CD4-positive, alpha-beta T cell (primary cell): Measurements from ENCODE around the gene PITPNC1. TPM values are rescaled to one million over a fixed set of nuclear protein-coding genes. Genes with fewer than 3 reads are reported as not detected.

Experiments used
- ATAC-seq: fragments of 200-7000 bp; cut with Tn5 transposase; one replicate; pipeline ENCODE4 v1.10.0; 2022; ENCODE audit warnings: mild to moderate bottlenecking; ENCODE audit not compliant: poor library complexity
- CTCF ChIA-PET: fragments of 350-600 bp; sonication (Branson Sonifier 250); formaldehyde crosslinking; loops from one replicate; lab custom pipeline; 2021; ENCODE audit warnings: antibody characterized with exemption, inconsistent platforms; lab: Charles Lee
- POLR2A ChIA-PET: fragments of 350-600 bp; sonication (Branson Sonifier 250); formaldehyde crosslinking; loops from one replicate; lab custom pipeline; 2021; ENCODE audit warnings: antibody characterized with exemption, inconsistent platforms; lab: Charles Lee
- DNase-seq, 14 experiments: peaks; one replicate each; pipeline ENCODE4 v3.0.0-alpha.2; 2013 to 2020; ENCODE audit warnings: mixed read lengths in 2 of 14
- H3K27ac ChIP-seq, 2 donors: one replicate each; pipeline versions ENCODE4 v1.5.1 to v1.7.0; 2013; ENCODE audit warnings: low read length in 2 of 2, low read depth in 1 of 2, mild to moderate bottlenecking in 1 of 2
- H3K27me3 ChIP-seq, 2 experiments: 1 replicate in 1 of 2; 2 replicates in 1 of 2; pipeline versions ENCODE4 v1.6.1 to v1.7.0; 2013; ENCODE audit warnings: low read length in 2 of 2, control low read depth in 1 of 2, mild to moderate bottlenecking in 1 of 2, moderate library complexity in 1 of 2; ENCODE audit not compliant: insufficient read depth in 2 of 2, control insufficient read depth in 1 of 2
- H3K36me3 ChIP-seq: one replicate; pipeline ENCODE4 v1.6.1; 2013; ENCODE audit warnings: low read length, control low read depth; ENCODE audit not compliant: insufficient read depth
- H3K4me1 ChIP-seq: one replicate; pipeline ENCODE4 v1.6.1; 2013; ENCODE audit warnings: low read length, control low read depth; ENCODE audit not compliant: insufficient read depth
- H3K4me3 ChIP-seq: one replicate; pipeline ENCODE4 v1.5.1; 2013; ENCODE audit warnings: mild to moderate bottlenecking, low read length, moderate library complexity
- H3K9me3 ChIP-seq, 2 experiments: 1 replicate in 1 of 2; 2 replicates in 1 of 2; pipeline versions ENCODE4 v1.6.1 to v1.7.0; 2013; ENCODE audit warnings: low read length in 2 of 2, mild to moderate bottlenecking in 2 of 2, control low read depth in 1 of 2, moderate library complexity in 1 of 2; ENCODE audit not compliant: control insufficient read depth in 1 of 2, insufficient read depth in 1 of 2
- H3K27ac Mint-ChIP-seq: one replicate; pipeline ENCODE4 v1.8.0; 2020; ENCODE audit warnings: mixed read lengths
- H3K27me3 Mint-ChIP-seq: one replicate; pipeline ENCODE4 v1.8.0; 2021; ENCODE audit warnings: mixed read lengths
- H3K36me3 Mint-ChIP-seq: one replicate; pipeline ENCODE4 v1.8.0; 2021; ENCODE audit warnings: low read depth, mixed read lengths
- H3K4me1 Mint-ChIP-seq: one replicate; pipeline ENCODE4 v1.8.0; 2021; ENCODE audit warnings: low read depth, mixed read lengths
- H3K4me3 Mint-ChIP-seq: one replicate; pipeline ENCODE4 v1.8.0; 2020; ENCODE audit warnings: mild to moderate bottlenecking, mixed read lengths
- H3K9me3 Mint-ChIP-seq: one replicate; pipeline ENCODE4 v1.8.0; 2020; ENCODE audit warnings: mixed read lengths
- intact Hi-C, 2 experiments: fragments of 100-400 bp; cut with DNase I in 1 of 2; cut with micrococcal nuclease in 1 of 2; formaldehyde crosslinking; loops; one replicate each; pipeline versions ENCODE4 v1.15.1 to v1.9.0; 2023 to 2025; cut with DNase I, micrococcal nuclease
- total RNA-seq, 174 experiments: library from RNA in 2 of 174; stranded (reverse) in 2 of 174; gene quantifications; one replicate each; pipeline ENCODE4 v1.2.3 and lab custom pipeline; 2021 to 2026
- TF ChIP-seq, protein P1 (sequence below): fragments of 200-600 bp; IDR thresholded peaks from one replicate; pipeline ENCODE4 v1.8.0; 2022; ENCODE audit warnings: antibody characterized with exemption, mild to moderate bottlenecking

PITPNC1 gene
- total RNA-seq, 2 experiments from 2014 or later = 80.2 to 83.4 TPM

DNA sequence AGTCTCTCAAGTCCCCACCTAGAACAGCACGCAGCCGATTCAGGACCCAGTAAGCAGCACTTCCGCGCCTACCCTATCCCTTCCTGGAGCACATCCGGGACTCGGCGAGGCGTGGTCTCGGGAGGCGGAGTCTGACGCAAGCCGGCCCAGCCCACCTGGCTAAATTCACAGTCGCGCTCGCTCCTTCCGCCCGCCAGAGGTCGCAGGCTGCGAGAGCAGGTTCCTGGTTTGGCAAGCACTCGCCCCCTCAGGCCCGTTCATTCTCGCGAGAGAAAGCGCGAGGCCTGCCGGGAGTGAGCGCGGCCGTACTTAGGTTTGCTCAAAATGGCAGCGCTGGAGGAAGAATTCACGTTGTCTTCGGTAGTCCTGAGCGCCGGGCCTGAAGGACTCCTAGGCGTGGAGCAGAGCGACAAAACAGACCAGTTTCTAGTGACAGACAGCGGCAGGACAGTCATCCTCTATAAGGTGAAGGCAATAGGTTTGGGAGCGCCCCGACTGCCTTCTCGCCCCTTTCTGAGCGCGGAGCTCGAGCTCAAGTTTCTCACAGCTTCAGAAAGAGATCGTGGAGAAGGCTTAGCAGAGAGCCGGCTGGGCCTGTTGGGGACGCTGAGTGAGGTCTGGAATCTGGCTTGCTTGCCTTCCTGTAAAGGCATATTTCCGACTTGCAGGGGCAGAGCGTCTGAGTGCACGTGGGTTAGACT, 340.7 kb downstream of the PITPNC1 start, which contains the start of gene NOL11:
NOL11 (plus strand) TSS at position 313 of the 701 bp plus-strand sequence; CDS start at position 325, 12 bp downstream.
- Histone ChIP-seq H3K27ac (peak within 1 kb of the TSS; percentile 91 to 95), H3K27me3 (no peaks in the 10 kb centered on the region), H3K9me3 (no peaks in the 10 kb centered on the region), H3K4me3 (peak within 1 kb of the TSS; percentile 81), H3K4me1 (peaks cover 20% of the 10 kb centered on the region), H3K36me3 (peaks cover 25% of the 10 kb centered on the region)
- Mint-ChIP-seq H3K4me1 (peaks cover 30% of the 10 kb centered on the region), H3K4me3 (peak within 1 kb of the TSS; percentile 97), H3K27ac (peak within 1 kb of the TSS; percentile 95), H3K9me3 (no peaks in the 10 kb centered on the region), H3K27me3 (no peaks in the 10 kb centered on the region), H3K36me3 (peaks cover 43% of the 10 kb centered on the region)
- POLR2A ChIA-PET = interaction anchor here (0.6 to 3.0 kb wide), 12 partner anchors 9 to 472 kb away, joined by 3 to 20 read pairs (median 4); partner anchors contain the start of genes BPTF and PITPNC1
- intact Hi-C loops = loop anchor here (1.0 to 10.0 kb wide), 6 partner anchors 108 to 795 kb away; partner anchors contain the start of genes AMZ2 (in 1 of the 2), BPTF (in 1 of the 2), KPNA2 (in 1 of the 2) and PRKAR1A (in 1 of the 2)
- DNase-seq (peak; percentile 99 to 100 (median 99)), ATAC-seq (peak; percentile 91)
- TF ChIP-seq, protein P1, sequence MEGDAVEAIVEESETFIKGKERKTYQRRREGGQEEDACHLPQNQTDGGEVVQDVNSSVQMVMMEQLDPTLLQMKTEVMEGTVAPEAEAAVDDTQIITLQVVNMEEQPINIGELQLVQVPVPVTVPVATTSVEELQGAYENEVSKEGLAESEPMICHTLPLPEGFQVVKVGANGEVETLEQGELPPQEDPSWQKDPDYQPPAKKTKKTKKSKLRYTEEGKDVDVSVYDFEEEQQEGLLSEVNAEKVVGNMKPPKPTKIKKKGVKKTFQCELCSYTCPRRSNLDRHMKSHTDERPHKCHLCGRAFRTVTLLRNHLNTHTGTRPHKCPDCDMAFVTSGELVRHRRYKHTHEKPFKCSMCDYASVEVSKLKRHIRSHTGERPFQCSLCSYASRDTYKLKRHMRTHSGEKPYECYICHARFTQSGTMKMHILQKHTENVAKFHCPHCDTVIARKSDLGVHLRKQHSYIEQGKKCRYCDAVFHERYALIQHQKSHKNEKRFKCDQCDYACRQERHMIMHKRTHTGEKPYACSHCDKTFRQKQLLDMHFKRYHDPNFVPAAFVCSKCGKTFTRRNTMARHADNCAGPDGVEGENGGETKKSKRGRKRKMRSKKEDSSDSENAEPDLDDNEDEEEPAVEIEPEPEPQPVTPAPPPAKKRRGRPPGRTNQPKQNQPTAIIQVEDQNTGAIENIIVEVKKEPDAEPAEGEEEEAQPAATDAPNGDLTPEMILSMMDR = peak; percentile 83
- CTCF ChIA-PET = interaction anchor here (0.6 to 1.5 kb wide), 6 partner anchors 13 to 364 kb away, joined by 3 to 5 read pairs (median 3); partner anchors contain the start of gene BPTF

DNA sequence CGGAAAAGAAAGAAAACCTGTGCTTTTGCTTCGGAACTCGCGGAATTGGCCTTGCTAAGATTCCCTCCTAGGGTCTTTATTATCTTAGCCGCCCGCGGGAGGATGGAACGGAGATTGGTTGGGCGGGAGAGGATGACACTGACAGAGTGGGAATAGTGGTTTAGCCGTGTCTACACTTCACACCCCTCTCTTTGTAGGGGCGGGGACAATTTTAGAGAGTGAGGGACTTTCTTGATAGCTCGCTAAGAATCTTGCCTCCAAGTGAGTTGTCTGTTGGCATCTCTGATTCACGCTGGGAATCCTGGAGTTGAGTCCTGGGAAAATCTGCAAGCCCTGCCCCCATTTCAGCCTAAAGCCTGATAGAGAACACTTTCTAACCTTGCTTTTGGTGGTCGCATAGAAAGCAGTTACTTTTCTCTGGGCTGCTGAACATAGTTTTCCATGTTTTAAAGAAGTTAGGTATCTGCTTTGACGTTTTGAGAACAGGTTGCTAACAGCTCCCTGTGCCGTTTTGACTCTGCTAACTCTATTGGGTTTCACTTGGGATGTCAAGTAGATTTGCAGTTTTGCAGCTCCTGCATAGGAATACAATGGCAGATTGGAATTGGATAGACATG, 341.4 kb downstream of the PITPNC1 start:
- Histone ChIP-seq H3K27ac (peak overlapping the region; percentile 89 to 95), H3K27me3 (no peaks in the 10 kb centered on the region), H3K36me3 (peaks cover 28% of the 10 kb centered on the region), H3K4me3 (peak overlapping the region; percentile 81), H3K9me3 (no peaks in the 10 kb centered on the region), H3K4me1 (peaks cover 20% of the 10 kb centered on the region)
- Mint-ChIP-seq H3K36me3 (peaks cover 43% of the 10 kb centered on the region), H3K27ac (peak overlapping the region; percentile 95), H3K4me1 (peaks cover 30% of the 10 kb centered on the region), H3K9me3 (no peaks in the 10 kb centered on the region), H3K27me3 (no peaks in the 10 kb centered on the region), H3K4me3 (peak overlapping the region; percentile 97)
- ChIA-PET CTCF (interaction anchor here (0.6 to 1.5 kb wide), 3 partner anchors 21 to 364 kb away, joined by 3 to 4 read pairs (median 3); no protein-coding TSS in a partner anchor), POLR2A (interaction anchor here (0.6 to 3.0 kb wide), 8 partner anchors 8 to 473 kb away, joined by 3 to 20 read pairs (median 4); partner anchors contain the start of genes BPTF and PITPNC1)
- ATAC-seq = peak; percentile 6
- intact Hi-C loops = loop anchor here in 1 of 2 experiments (5.0 to 10.0 kb wide), 3 partner anchors 319 to 794 kb away; partner anchors contain the start of genes AMZ2, KPNA2 and PRKAR1A
- DNase-seq = peak in 5 of 14 experiments; percentile 7 to 73 (median 48)
- TF ChIP-seq, protein P1 = no peak

DNA sequence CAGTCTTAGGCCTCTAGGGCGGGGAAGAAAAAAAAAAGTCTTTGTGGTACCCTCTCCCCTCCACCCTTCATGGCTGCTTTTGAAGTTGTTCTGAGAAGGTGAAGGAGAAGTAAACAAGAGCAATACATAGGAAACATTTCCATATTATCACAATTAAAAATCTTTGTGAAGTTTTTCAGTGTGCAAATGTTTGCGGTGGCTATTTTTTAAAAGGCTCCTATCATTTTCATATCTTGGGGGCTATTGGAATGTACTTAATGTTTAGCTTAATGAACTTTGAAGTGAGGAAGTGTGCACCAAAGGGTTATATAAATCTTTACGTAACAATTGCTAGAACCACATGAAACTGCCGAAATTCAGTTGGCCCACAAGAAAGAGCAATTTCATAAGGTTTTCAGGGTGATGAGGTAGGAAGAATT, 348.3 kb downstream of the PITPNC1 start:
- Mint-ChIP-seq H3K4me1 (peaks cover 36% of the 10 kb centered on the region), H3K27ac (peak overlapping the region; percentile 80), H3K4me3 (peak overlapping the region; percentile 46), H3K9me3 (no peaks in the 10 kb centered on the region), H3K36me3 (peaks cover 86% of the 10 kb centered on the region), H3K27me3 (no peaks in the 10 kb centered on the region)
- Histone ChIP-seq H3K36me3 (peaks cover 83% of the 10 kb centered on the region), H3K4me1 (peaks cover 16% of the 10 kb centered on the region), H3K27me3 (no peaks in the 10 kb centered on the region), H3K9me3 (no peaks in the 10 kb centered on the region), H3K4me3 (no peak overlapping the region), H3K27ac (peak overlapping the region; percentile 31 to 51)
- ATAC-seq = peak; percentile 79
- ChIA-PET POLR2A (interaction anchor here (0.9 to 1.3 kb wide), 2 partner anchors 11 kb away, joined by 3 to 5 read pairs; no protein-coding TSS in a partner anchor), CTCF (no interaction called here)
- TF ChIP-seq, protein P1 = no peak
- peak in 4 of 14 experiments; percentile 6 to 73 (median 66) for DNase-seq
- intact Hi-C loops = no loop called here
